HG02840 (cell line): Measurements from ENCODE around the gene STEEP1.

Source experiments
- ATAC-seq: cut with Tn5 transposase; IDR thresholded peaks from one replicate; pipeline ENCODE4 v1.9.1; 2021; ENCODE audit warnings: mild to moderate bottlenecking, moderate library complexity, moderate number of reproducible peaks; ENCODE audit not compliant: unreplicated experiment, low FRiP score

Gene STEEP1

DNA sequence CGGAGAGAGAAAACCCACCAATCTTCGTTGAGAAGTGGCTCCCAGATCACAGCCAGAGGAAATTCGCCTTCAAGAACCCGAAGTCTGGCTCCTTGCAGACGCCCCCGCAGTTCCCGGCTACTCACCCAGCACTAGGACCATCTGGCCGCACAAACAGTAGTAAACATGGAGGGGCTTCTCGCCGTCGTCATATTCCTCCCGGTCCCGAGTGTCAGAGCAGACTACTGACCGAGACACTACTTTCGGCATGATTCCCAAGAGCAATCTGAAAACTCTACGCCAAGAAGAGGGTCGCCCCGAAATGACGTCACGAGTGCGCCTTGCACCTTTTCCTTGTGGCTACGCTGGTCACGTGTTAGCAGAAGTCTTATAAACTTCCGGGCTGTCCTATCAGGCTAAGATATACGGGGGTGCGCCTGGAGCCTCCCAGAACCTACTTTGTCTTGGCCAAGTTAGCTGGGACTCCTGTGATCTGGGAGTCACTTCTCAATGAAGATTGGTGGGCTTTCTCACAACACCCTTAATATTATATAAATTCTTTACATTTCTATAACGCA, at the start of gene STEEP1:
STEEP1 (minus strand) TSS at position 303 of the 557 bp plus-strand sequence; CDS start at position 249, 54 bp downstream.
- peak; percentile 93 for ATAC-seq

- ATAC-seq, result no peak
These were observed 49.6 kb upstream of the STEEP1 start for GRCh38 chrX:119614776-119615175.

DNA sequence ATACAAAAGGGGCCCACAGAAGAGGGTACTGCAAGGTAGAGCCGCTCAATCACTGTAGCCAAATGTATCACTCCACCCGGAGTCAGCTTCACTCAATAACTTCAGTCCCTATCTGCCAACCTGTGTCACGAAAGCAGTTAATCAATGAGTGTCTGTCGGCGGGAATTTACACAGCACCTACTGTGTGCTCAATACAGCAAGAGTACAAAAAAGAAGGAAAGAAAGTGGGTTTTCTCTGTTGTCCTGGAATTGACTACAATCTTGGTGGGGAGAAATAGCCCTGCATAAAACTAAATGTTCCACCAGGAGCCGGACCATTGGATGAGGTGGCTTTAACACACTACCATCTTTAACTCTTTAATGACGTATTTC, 41.8 kb upstream of the STEEP1 start:
- no peak for ATAC-seq

DNA sequence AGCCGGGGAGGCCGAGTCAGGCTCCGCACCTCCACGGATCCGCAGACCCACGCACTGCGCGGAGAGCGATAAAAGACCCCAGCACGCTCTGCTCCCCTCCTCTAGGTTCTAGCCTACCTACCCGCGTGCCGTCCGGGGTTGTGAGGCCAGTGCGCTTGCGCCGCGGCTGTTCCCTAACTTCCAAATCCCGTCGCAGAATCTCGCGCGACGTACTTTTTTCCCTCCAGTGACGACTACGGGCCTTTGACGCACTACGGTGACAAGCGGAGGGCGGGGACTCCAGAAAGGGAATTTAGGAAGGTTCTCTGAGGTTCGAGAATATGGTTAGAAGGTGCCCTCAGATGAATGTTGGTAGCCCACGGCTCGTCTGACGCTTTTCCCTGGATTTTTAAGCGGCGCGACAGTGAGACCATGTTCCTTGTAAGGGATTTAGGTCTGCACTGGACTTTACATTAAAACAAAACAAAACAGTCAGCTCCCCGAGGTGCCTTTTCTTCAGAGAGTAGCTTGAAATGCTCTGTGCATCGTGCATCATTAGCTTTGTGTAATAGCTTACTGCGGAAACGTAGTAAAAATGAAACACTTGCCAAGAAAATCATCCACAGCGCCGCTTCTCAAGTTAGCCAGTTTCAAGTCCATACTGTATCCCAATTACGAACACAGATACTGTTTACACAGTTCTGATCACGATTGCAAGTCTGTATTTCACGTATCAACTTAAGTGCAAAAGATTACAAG, 41.2 kb upstream of the STEEP1 start, which contains the start of gene NKRF:
NKRF (minus strand) TSS at position 145 of the 738 bp plus-strand sequence.
- peak; percentile 78 for ATAC-seq

GRCh38 chrX:119605464-119606279, 40.5 kb upstream of the STEEP1 start:
- peak; percentile 32 for ATAC-seq

DNA sequence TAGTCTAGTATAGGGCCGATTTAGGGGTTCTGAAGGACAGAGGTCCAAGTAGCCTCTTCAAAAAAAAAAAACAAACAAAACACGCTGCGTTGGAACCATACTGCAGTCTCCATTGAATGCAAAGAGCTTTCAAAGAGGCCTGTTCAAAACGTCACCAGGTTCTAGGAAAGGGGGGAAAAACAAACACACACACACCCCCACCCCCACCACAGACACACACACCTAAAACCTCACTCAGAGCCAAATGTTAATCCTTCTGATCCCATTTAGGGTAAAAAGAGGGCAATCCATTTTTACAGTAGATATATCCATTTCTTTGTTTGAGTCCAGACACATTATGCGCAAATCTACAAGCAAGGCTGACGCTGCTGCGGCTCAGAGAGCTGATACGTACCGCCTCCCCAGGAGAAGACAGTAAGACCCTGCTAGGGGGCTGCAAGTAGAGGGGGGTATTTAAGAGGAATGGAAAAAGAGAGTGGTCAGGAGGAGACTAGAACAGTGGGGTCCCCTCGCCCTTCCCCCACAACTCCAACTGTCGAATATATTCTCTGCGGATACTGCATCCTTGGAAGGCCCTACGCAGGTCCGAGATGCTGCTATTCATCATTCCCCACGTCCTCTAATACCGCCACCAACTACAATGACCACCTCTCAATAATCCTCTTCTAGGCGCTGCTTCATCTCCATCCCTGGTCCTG, 39.7 kb upstream of the STEEP1 start:
- no peak for ATAC-seq

DNA sequence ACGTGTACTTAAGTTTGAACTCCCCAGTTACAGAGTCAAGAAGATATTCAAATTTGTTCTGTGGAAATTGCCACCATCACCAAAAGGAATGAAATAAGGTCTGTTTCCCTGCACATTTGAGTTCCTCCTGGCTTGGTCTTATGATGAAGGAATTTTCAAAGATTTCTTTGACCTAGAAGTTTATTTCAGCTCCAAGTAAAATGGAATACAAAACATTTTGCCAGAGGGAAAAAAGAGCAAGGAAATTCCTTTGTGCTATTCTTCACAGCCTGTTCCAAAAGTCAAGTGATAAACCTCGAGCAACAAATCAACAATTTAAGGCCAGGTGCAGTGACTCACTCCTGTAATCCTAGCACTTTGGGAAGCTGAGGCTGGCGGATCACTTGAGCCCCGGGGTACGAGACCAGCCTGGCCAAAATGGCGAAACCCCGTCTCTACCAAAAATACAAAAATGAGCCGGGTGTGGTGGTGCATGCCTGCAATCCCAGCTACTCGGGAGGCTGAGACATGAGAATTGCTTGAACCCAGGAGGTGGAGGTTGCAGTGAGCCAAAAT, 37.6 kb upstream of the STEEP1 start:
- ATAC-seq, result no peak

- ATAC-seq, result no peak
These were observed 24.6 kb upstream of the STEEP1 start for GRCh38 chrX:119589810-119590209.

GRCh38 chrX:119583431-119584059, 18.3 kb upstream of the STEEP1 start:
- ATAC-seq, result no peak

GRCh38 chrX:119579414-119579813, 14.2 kb upstream of the STEEP1 start:
- ATAC-seq, result no peak

DNA sequence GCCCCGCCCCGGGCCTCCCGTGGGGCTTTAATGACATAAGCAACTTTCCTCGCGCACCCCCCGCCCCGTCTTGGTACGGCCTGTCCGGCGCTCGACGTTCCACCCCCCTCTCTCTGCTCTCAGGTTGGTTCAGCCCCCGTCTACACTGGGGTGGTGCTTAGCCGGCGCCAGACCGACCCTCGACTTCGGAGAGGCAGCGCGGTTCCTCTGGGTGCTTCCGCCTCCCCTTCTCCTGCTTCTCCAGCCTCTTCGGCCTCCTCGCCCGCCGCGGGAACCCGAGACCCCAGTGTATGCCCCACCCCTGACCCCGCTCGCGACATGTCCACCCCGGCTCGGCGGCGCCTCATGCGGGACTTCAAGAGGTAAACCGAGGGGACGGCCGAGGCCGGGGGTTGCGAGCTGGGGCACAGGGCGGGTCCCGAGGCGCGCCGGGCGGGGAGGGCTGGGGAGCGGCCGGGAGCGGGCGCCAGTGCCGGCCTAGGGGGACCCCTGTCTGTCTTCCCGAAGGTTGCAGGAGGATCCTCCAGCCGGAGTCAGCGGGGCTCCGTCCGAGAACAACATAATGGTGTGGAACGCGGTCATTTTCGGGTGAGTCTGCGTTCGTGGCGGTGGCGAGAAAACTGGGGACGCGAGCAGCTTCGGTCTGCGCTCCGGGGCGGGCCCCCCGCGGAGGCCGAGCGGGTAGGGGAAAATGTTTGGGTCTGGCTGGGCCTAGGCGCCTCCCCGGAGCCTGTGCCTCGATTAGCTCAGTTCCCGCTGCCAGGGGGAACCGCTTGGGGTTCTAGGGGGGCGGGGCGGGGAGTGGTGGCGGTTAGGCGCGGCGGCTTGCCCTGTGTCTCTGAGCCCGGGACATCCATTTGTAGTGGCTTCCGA, 9.4 kb upstream of the STEEP1 start, which contains the start of gene UBE2A:
UBE2A (plus strand) TSS at position 170 of the 873 bp plus-strand sequence; CDS start at position 319, 149 bp downstream.
- peak; percentile 71 for ATAC-seq

DNA sequence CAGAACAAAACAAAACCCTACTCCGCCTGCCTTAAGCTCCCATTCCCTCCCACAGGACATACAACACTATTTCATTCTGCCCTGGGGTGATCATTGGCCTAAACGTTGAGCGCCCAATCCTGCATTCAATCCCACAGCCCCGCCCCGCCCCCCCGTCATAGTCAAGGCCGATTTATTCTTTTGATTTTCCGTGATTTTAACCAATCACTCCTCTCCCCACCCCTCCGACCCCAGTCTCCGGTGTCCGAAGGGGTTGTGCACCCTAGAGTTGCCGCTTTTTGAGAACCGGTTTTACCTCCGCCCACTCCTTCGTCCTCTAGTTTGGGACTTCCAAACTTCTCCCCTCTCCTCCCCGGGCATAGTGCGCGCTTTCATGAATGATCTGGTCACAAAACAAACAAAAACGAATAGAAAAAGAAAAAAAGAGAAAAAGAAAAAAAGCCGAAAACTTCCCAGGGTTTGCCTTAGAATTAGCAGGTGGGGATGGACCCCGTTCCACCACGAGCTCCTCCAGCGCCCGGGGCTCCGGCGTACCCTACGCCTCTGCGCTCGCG, 8.7 kb upstream of the STEEP1 start:
- peak; percentile 13 for ATAC-seq

- no peak for ATAC-seq
These were observed 8.0 kb upstream of the STEEP1 start for GRCh38 chrX:119573222-119573621.

DNA sequence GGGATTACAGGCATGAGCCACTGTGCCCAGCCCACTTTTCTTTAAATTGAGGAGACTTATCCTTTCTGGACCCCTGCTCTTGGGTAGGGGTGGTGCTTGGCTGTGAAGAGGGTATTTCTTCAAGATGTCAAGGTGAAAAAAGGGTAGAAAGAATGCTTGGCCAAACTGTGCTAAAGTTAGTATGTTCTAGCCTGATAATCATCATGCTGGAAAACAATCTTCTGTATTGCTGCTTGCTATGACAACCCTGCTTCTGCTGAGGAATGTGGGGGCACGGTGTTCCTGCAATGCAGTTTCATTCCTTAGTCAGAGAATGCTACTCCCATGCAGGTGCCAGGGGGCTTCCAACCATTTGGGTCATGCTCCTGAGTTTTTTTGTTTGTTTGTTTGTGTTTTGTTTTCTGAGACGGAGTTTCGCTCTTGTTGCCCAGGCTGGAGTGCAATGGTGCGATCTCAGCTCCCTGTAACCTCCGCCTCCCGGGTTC, 5.2 kb upstream of the STEEP1 start:
- no peak for ATAC-seq

GRCh38 chrX:119552508-119552907, 12.7 kb downstream of the STEEP1 start:
- ATAC-seq, result no peak

GRCh38 chrX:119549327-119550016, 15.7 kb downstream of the STEEP1 start:
- no peak for ATAC-seq

- no peak for ATAC-seq
These were observed 24.0 kb downstream of the STEEP1 start for GRCh38 chrX:119541188-119541587.

- no peak for ATAC-seq
These were observed 25.3 kb downstream of the STEEP1 start for GRCh38 chrX:119539872-119540271.
